Ishikawa (cell line): ENCODE measurements around the gene SYCP2L.

Experiments
- CREB1 ChIP-seq: IDR thresholded peaks from 2 replicates; pipeline ENCODE4 v1.6.1; 2012; ENCODE audit warnings: low read depth
- EP300 ChIP-seq: IDR thresholded peaks from 2 replicates; pipeline ENCODE4 v1.6.1; 2012; ENCODE audit warnings: borderline replicate concordance
- FOXM1 ChIP-seq: IDR thresholded peaks from 2 replicates; pipeline ENCODE4 v1.6.1; 2012; ENCODE audit warnings: low read depth, borderline replicate concordance
- MAX ChIP-seq: IDR thresholded peaks from 2 replicates; pipeline ENCODE4 v1.6.1; 2012
- NFIC ChIP-seq: IDR thresholded peaks from 2 replicates; pipeline ENCODE4 v1.6.1; 2012
- REST ChIP-seq: IDR thresholded peaks from 2 replicates; pipeline ENCODE4 v1.6.1; 2012; ENCODE audit warnings: low read depth, mild to moderate bottlenecking
- TAF1 ChIP-seq: IDR thresholded peaks from 2 replicates; pipeline ENCODE4 v1.6.1; 2012; ENCODE audit warnings: low read depth, mild to moderate bottlenecking
- TCF12 ChIP-seq: IDR thresholded peaks from 2 replicates; pipeline ENCODE4 v1.6.1; 2012; ENCODE audit warnings: low read depth
- YY1 ChIP-seq: IDR thresholded peaks from 2 replicates; pipeline ENCODE4 v1.6.1; 2012; ENCODE audit warnings: low read depth
- ZBTB7A ChIP-seq: IDR thresholded peaks from 2 replicates; pipeline ENCODE4 v1.6.1; 2012; ENCODE audit warnings: low read depth

DNA sequence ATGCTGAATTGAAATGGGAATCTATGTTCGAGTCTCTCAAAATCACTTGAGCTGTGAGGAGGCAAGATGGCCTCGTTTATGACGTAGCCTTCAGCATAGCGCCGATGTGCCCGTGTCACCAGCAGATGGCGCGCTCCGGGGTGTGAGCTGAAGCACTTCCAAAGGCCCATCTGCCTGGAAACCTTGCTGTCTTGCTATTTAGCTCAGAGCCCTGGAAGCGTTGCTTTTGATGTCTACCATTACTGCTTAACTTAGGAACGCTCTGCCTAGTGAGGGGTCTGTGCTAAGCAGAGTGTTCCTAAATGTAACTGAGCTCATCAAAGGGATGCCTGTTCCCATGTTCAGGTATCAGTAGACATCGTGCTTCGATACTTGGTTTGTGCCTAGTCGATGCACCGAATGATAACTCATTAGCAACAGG lies 67.7 kb downstream of the SYCP2L start:
- TF ChIP-seq CREB1 = no peak
- no peak for TF ChIP-seq MAX
- TF ChIP-seq REST = no peak
- peak; percentile 78 for TF ChIP-seq YY1
- TF ChIP-seq NFIC = no peak
- no peak for TF ChIP-seq EP300
- TF ChIP-seq ZBTB7A = no peak
- TF ChIP-seq FOXM1 = no peak
- TF ChIP-seq TCF12 = no peak
- TF ChIP-seq TAF1 = no peak
